ENCODE measurements around the gene FBXL20. TPM values are rescaled to one million over a fixed set of nuclear protein-coding genes. Genes with fewer than 3 reads are reported as not detected.

The FBXL20 gene
- total RNA-seq, 1 experiment from 2014 or later: 9.7 TPM

GRCh38 chr17:39399791-39400190 is 1.6 kb downstream of the FBXL20 start:
- Mint-ChIP-seq H3K4me3 (peak overlapping the region; percentile 96), H3K4me1 (peaks cover 7% of the 10 kb centered on the region), H3K27ac (no peak overlapping the region), H3K9me3 (no peaks in the 10 kb centered on the region), H3K27me3 (ENCODE audit: low read depth) (peaks cover 4% of the 10 kb centered on the region), H3K36me3 (no peaks in the 10 kb centered on the region)
- DNase-seq (ENCODE audit: low spot score) (no peak), ATAC-seq (no peak)
- TF ChIP-seq NR2C2 (CRISPR knock-in tag; IDR thresholded peaks at IDR 0.05) (no peak), OVOL2 (CRISPR knock-in tag; IDR thresholded peaks at IDR 0.05; ENCODE audit: borderline replicate concordance) (no peak), CREM (CRISPR knock-in tag; IDR thresholded peaks at IDR 0.05) (no peak), ETV6 (CRISPR knock-in tag; IDR thresholded peaks at IDR 0.05) (no peak), ZNF425 (CRISPR knock-in tag; conservative IDR thresholded peaks at IDR 0.05) (no peak), ZNF281 (CRISPR knock-in tag; IDR thresholded peaks at IDR 0.05) (no peak), CREB1 (CRISPR knock-in tag; IDR thresholded peaks at IDR 0.05) (no peak)
- CTCF ChIA-PET: no interaction called here
- POLR2A ChIA-PET: no interaction called here

GRCh38 chr17:39393736-39394135 is 7.7 kb downstream of the FBXL20 start:
- no peak for DNase-seq (ENCODE audit: low spot score)
- no peaks in the 10 kb centered on the region for H3K36me3 Mint-ChIP-seq
- ATAC-seq: no peak
- no peak overlapping the region for H3K27ac Mint-ChIP-seq
- H3K9me3 Mint-ChIP-seq: no peaks in the 10 kb centered on the region
- H3K27me3 Mint-ChIP-seq (ENCODE audit: low read depth): no peaks in the 10 kb centered on the region
- no peaks in the 10 kb centered on the region for H3K4me1 Mint-ChIP-seq
- no peak overlapping the region for H3K4me3 Mint-ChIP-seq
- ChIA-PET POLR2A (no interaction called here), CTCF (interaction anchor here (0.7 kb wide), 1 partner anchor 199 kb away, joined by 3 read pairs; no protein-coding TSS in a partner anchor)
- TF ChIP-seq ZNF423 (CRISPR knock-in tag; IDR thresholded peaks at IDR 0.05) (no peak), TP53 (CRISPR knock-in tag; IDR thresholded peaks at IDR 0.05) (no peak), ZNF532 (CRISPR knock-in tag; IDR thresholded peaks at IDR 0.05; ENCODE audit: borderline replicate concordance) (no peak), HMGXB4 (CRISPR knock-in tag; IDR thresholded peaks at IDR 0.05) (no peak), ZNF138 (CRISPR knock-in tag; conservative IDR thresholded peaks at IDR 0.05) (no peak), ZNF396 (CRISPR knock-in tag; IDR thresholded peaks at IDR 0.05; ENCODE audit: borderline replicate concordance) (no peak), ZNF317 (CRISPR knock-in tag; IDR thresholded peaks at IDR 0.05; ENCODE audit: borderline replicate concordance, low read depth) (no peak), USF2 (CRISPR knock-in tag; IDR thresholded peaks at IDR 0.05) (no peak), MLX (CRISPR knock-in tag; IDR thresholded peaks at IDR 0.05) (no peak), TEAD4 (CRISPR knock-in tag; IDR thresholded peaks at IDR 0.05) (no peak), GTF2I (CRISPR knock-in tag; conservative IDR thresholded peaks at IDR 0.05) (no peak), PREB (CRISPR knock-in tag; IDR thresholded peaks at IDR 0.05; ENCODE audit: borderline replicate concordance) (no peak), ZNF232 (CRISPR knock-in tag; IDR thresholded peaks at IDR 0.05) (no peak), CREM (CRISPR knock-in tag; IDR thresholded peaks at IDR 0.05) (no peak), NFE2L1 (CRISPR knock-in tag; IDR thresholded peaks at IDR 0.05) (no peak), RORB (CRISPR knock-in tag; IDR thresholded peaks at IDR 0.05) (no peak), FOXK1 (CRISPR knock-in tag; IDR thresholded peaks at IDR 0.05) (no peak)

Measured in WTC11 (cell line).